GM12878 (cell line): ENCODE data around the gene TRIM71.

ENCODE experiments used
- EZH2 ChIP-seq: IDR thresholded peaks from 2 replicates; pipeline ENCODE4 v1.6.1; 2012; ENCODE audit warnings: low read depth, mild to moderate bottlenecking, control low read depth, inconsistent platforms, low read length, borderline replicate concordance; ENCODE audit not compliant: control insufficient read depth
- YY1 ChIP-seq: IDR thresholded peaks from 2 replicates; pipeline ENCODE4 v1.6.1; 2011; ENCODE audit warnings: low read depth, mild to moderate bottlenecking, low read length
- TF ChIP-seq, protein P1 (sequence below): IDR thresholded peaks from 2 replicates; pipeline ENCODE4 v1.6.1; 2012; ENCODE audit warnings: low read length, inconsistent platforms
- TF ChIP-seq, protein P2 (sequence below), 3 experiments: IDR thresholded peaks in 2 of 3; conservative IDR thresholded peaks in 1 of 3; 2 replicates each; pipeline ENCODE4 v1.5.1; 2011; ENCODE audit warnings: low read depth in 3 of 3, low read length in 3 of 3, mild to moderate bottlenecking in 3 of 3, control low read depth in 2 of 3, moderate library complexity in 2 of 3, inconsistent platforms in 1 of 3, mixed read lengths in 1 of 3; ENCODE audit not compliant: control insufficient read depth in 2 of 3, insufficient read depth in 1 of 3; ENCODE audit errors: extremely low read depth in 1 of 3

DNA sequence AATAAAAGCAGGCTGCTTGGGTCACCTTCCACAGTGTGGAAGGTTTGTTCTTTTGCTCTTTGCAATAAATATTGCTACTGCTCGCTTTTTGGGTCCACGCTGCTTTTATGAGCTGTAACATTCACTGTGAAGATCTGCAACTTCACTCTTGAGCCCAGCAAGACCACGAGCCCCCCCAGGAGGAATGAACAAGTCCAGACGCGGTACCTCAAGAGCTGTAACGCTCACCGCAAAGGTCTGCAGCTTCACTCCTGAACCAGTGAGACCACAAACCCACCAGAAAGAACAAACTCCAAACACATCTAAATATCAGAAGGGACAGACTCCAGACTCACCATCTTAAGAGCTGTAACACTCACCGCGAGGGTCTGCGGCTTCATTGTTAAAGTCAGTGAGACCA lies 86.2 kb downstream of the TRIM71 start:
- TF ChIP-seq, protein P1, sequence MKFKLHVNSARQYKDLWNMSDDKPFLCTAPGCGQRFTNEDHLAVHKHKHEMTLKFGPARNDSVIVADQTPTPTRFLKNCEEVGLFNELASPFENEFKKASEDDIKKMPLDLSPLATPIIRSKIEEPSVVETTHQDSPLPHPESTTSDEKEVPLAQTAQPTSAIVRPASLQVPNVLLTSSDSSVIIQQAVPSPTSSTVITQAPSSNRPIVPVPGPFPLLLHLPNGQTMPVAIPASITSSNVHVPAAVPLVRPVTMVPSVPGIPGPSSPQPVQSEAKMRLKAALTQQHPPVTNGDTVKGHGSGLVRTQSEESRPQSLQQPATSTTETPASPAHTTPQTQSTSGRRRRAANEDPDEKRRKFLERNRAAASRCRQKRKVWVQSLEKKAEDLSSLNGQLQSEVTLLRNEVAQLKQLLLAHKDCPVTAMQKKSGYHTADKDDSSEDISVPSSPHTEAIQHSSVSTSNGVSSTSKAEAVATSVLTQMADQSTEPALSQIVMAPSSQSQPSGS: no peak
- no peak for TF ChIP-seq YY1
- TF ChIP-seq, protein P2, sequence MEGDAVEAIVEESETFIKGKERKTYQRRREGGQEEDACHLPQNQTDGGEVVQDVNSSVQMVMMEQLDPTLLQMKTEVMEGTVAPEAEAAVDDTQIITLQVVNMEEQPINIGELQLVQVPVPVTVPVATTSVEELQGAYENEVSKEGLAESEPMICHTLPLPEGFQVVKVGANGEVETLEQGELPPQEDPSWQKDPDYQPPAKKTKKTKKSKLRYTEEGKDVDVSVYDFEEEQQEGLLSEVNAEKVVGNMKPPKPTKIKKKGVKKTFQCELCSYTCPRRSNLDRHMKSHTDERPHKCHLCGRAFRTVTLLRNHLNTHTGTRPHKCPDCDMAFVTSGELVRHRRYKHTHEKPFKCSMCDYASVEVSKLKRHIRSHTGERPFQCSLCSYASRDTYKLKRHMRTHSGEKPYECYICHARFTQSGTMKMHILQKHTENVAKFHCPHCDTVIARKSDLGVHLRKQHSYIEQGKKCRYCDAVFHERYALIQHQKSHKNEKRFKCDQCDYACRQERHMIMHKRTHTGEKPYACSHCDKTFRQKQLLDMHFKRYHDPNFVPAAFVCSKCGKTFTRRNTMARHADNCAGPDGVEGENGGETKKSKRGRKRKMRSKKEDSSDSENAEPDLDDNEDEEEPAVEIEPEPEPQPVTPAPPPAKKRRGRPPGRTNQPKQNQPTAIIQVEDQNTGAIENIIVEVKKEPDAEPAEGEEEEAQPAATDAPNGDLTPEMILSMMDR (IDR thresholded peaks at IDR 0.05 in 2 of 3, conservative IDR thresholded peaks at IDR 0.05 in 1 of 3; ENCODE audit: control insufficient read depth in 2 of 3, extremely low read depth in 1 of 3, insufficient read depth in 1 of 3, low read depth in 3 of 3, low read length in 3 of 3): no peak
- no peak for TF ChIP-seq EZH2
